H9 (cell line): Measurements from ENCODE around the gene FGF11. TPM values are rescaled to one million over a fixed set of nuclear protein-coding genes. Genes with fewer than 3 reads are reported as not detected.
A peak's percentile ranks its signal among the peaks of the same experiment; 100 is the strongest.

Source experiments
- DNase-seq: peaks from one replicate; pipeline ENCODE4 v3.0.0-alpha.2; 2017
- H2AFZ ChIP-seq: one replicate; pipeline ENCODE4 v1.6.1; 2013; ENCODE audit warnings: mild to moderate bottlenecking, low read length, control low read depth, moderate library complexity
- H2AK5ac ChIP-seq: 2 replicates; pipeline ENCODE4 v1.6.1; 2013; ENCODE audit warnings: low read length, control low read depth, mixed read lengths; ENCODE audit not compliant: insufficient read length
- H2BK120ac ChIP-seq: one replicate; pipeline ENCODE4 v1.6.1; 2013; ENCODE audit warnings: low read depth, mild to moderate bottlenecking, low read length, control low read depth, inconsistent platforms; ENCODE audit not compliant: poor library complexity, severe bottlenecking
- H2BK12ac ChIP-seq: 2 replicates; pipeline ENCODE4 v1.6.1; 2013; ENCODE audit warnings: low read length, control low read depth, mixed read lengths, low read depth; ENCODE audit not compliant: insufficient read length
- H2BK15ac ChIP-seq: 2 replicates; pipeline ENCODE4 v1.6.1; 2013; ENCODE audit warnings: low read depth, low read length, control low read depth
- H2BK20ac ChIP-seq: one replicate; pipeline ENCODE4 v1.6.1; 2013; ENCODE audit warnings: low read depth, mild to moderate bottlenecking, low read length, control low read depth, inconsistent platforms; ENCODE audit not compliant: poor library complexity, severe bottlenecking
- H2BK5ac ChIP-seq: 2 replicates; pipeline ENCODE4 v1.6.1; 2013; ENCODE audit warnings: low read length, control low read depth, mixed read lengths; ENCODE audit not compliant: insufficient read length
- H3K14ac ChIP-seq: 2 replicates; pipeline ENCODE4 v1.6.1; 2013; ENCODE audit warnings: low read length, control low read depth; ENCODE audit not compliant: insufficient read depth
- H3K18ac ChIP-seq: 2 replicates; pipeline ENCODE4 v1.6.1; 2013; ENCODE audit warnings: low read depth, mild to moderate bottlenecking, mixed read lengths, low read length, control low read depth; ENCODE audit not compliant: insufficient read length
- H3K23ac ChIP-seq: 2 replicates; pipeline ENCODE4 v1.6.1; 2013; ENCODE audit warnings: low read length, control low read depth, mixed read lengths, low read depth; ENCODE audit not compliant: insufficient read length
- H3K23me2 ChIP-seq: 2 replicates; pipeline ENCODE4 v1.6.1; 2013; ENCODE audit warnings: low read depth, mild to moderate bottlenecking, mixed read lengths, low read length, control low read depth; ENCODE audit not compliant: insufficient read length, poor library complexity, severe bottlenecking
- H3K27ac ChIP-seq: 2 replicates; pipeline ENCODE4 v1.5.1; 2013; ENCODE audit warnings: low read length, control low read depth, mixed read lengths, low read depth; ENCODE audit not compliant: insufficient read length
- H3K27me3 ChIP-seq: 2 replicates; pipeline ENCODE4 v1.6.1; 2013; ENCODE audit warnings: low read length, control low read depth, inconsistent platforms; ENCODE audit not compliant: insufficient read depth
- H3K4ac ChIP-seq: 2 replicates; pipeline ENCODE4 v1.6.1; 2013; ENCODE audit warnings: low read depth, mild to moderate bottlenecking, control low read depth, inconsistent platforms, low read length, moderate library complexity
- H3K4me1 ChIP-seq: 2 replicates; pipeline ENCODE4 v1.6.1; 2013; ENCODE audit warnings: low read length, control low read depth, inconsistent platforms; ENCODE audit not compliant: insufficient read depth
- H3K4me2 ChIP-seq: 2 replicates; pipeline ENCODE4 v1.6.1; 2013; ENCODE audit warnings: low read length, control low read depth, mixed read lengths; ENCODE audit not compliant: insufficient read length, insufficient read depth
- H3K56ac ChIP-seq: 2 replicates; pipeline ENCODE4 v1.6.1; 2013; ENCODE audit warnings: low read depth, mild to moderate bottlenecking, mixed read lengths, low read length, control low read depth; ENCODE audit not compliant: insufficient read length
- H3K79me1 ChIP-seq: 2 replicates; pipeline ENCODE4 v1.6.1; 2013; ENCODE audit warnings: low read depth, mild to moderate bottlenecking, moderate library complexity, low read length, control low read depth, inconsistent platforms; ENCODE audit not compliant: insufficient read depth, poor library complexity, severe bottlenecking
- H3K79me2 ChIP-seq: 2 replicates; pipeline ENCODE4 v1.6.1; 2013; ENCODE audit warnings: low read length, control low read depth, inconsistent platforms; ENCODE audit not compliant: insufficient read depth
- H3K9ac ChIP-seq: 2 replicates; pipeline ENCODE4 v1.6.1; 2013; ENCODE audit warnings: low read length, control low read depth, mixed read lengths; ENCODE audit not compliant: insufficient read length; ENCODE audit errors: extremely low read depth
- H3K9me3 ChIP-seq: one replicate; pipeline ENCODE4 v1.6.1; 2013; ENCODE audit warnings: low read depth, low read length, inconsistent platforms; ENCODE audit not compliant: control insufficient read depth
- H3T11ph ChIP-seq: one replicate; pipeline ENCODE4 v1.6.1; 2013; ENCODE audit warnings: mild to moderate bottlenecking, low read length, control low read depth, inconsistent platforms
- H4K20me1 ChIP-seq: one replicate; pipeline ENCODE4 v1.6.1; 2013; ENCODE audit not compliant: control insufficient read depth, insufficient read length, insufficient read depth
- H4K5ac ChIP-seq: 2 replicates; pipeline ENCODE4 v1.6.1; 2013; ENCODE audit warnings: low read depth, mild to moderate bottlenecking, mixed read lengths, low read length, control low read depth; ENCODE audit not compliant: insufficient read length
- H4K8ac ChIP-seq: replicated peaks from 2 replicates; pipeline ENCODE4 v1.6.1; 2013; ENCODE audit warnings: low read length, control low read depth, mixed read lengths, low read depth; ENCODE audit not compliant: insufficient read length
- H4K91ac ChIP-seq: 2 replicates; pipeline ENCODE4 v1.6.1; 2013; ENCODE audit warnings: low read depth, mild to moderate bottlenecking, moderate library complexity, mixed read lengths, low read length, control low read depth; ENCODE audit not compliant: insufficient read length
- H3K27ac Mint-ChIP-seq, 3 experiments: 2 replicates in 2 of 3; 3 replicates in 1 of 3; pipeline ENCODE4 v1.8.0; 2020 to 2021; ENCODE audit warnings: mixed read lengths in 3 of 3, mild to moderate bottlenecking in 1 of 3, moderate library complexity in 1 of 3
- H3K27me3 Mint-ChIP-seq: 2 replicates; pipeline ENCODE4 v1.8.0; 2021; ENCODE audit warnings: low read depth, mild to moderate bottlenecking, moderate library complexity, mixed read lengths
- H3K36me3 Mint-ChIP-seq, 3 experiments: 2 replicates in 2 of 3; 3 replicates in 1 of 3; pipeline ENCODE4 v1.8.0; 2020 to 2021; ENCODE audit warnings: low read depth in 3 of 3, mixed read lengths in 3 of 3; ENCODE audit not compliant: insufficient read depth in 1 of 3
- H3K4me1 Mint-ChIP-seq, 2 experiments: 2 replicates each; pipeline ENCODE4 v1.8.0; 2020; ENCODE audit warnings: mixed read lengths in 2 of 2
- H3K4me3 Mint-ChIP-seq, 2 experiments: 2 replicates in 1 of 2; 3 replicates in 1 of 2; pipeline ENCODE4 v1.8.0; 2020 to 2021; ENCODE audit warnings: mild to moderate bottlenecking in 2 of 2, mixed read lengths in 2 of 2, moderate library complexity in 1 of 2
- H3K9me3 Mint-ChIP-seq, 2 experiments: 2 replicates in 1 of 2; 3 replicates in 1 of 2; pipeline ENCODE4 v1.8.0; 2020; ENCODE audit warnings: mild to moderate bottlenecking in 2 of 2, mixed read lengths in 2 of 2, moderate library complexity in 1 of 2
- WGBS: extraction: QIAGEN DNeasy Blood & Tissue Kit; methylation state at CpG from one replicate; pipeline ENCODE4 v1.1.7; 2013; ENCODE audit warnings: missing lambda C conversion rate, low lambda C conversion rate, mixed read lengths; ENCODE audit not compliant: insufficient read length; ENCODE audit errors: extremely low coverage; 5-methylcytosine and 5-hydroxymethylcytosine counted together
- long read RNA-seq: library from polyadenylated mRNA; unstranded; transcript quantifications from one replicate; pipeline ENCODE4 v2.0.0, GENCODE V29; 2020
- total RNA-seq: library from RNA; stranded (reverse); gene quantifications from 2 replicates; pipeline ENCODE4 v1.2.1, GENCODE V29; 2021
- TF ChIP-seq, protein P1 (sequence below): fragments of 200-600 bp; sonication (generic); conservative IDR thresholded peaks from 3 replicates; pipeline ENCODE4 v1.8.0; 2021; ENCODE audit warnings: antibody characterized with exemption, mild to moderate bottlenecking

The FGF11 gene
- 14.1 and 15.2 TPM in 2 replicates for total RNA-seq
- long read RNA-seq, transcript FGF11-201 (5 exons, 3,063 nt) = minor isoform, 11 of 62 reads
- long read RNA-seq, transcript FGF11-203 (5 exons, 2,315 nt) = major isoform, 14 of 62 reads
- long read RNA-seq, partial matches to known transcripts = 30 of 62 reads
- long read RNA-seq, other reads (novel, unspliced or antisense) = 4 of 62 reads

DNA sequence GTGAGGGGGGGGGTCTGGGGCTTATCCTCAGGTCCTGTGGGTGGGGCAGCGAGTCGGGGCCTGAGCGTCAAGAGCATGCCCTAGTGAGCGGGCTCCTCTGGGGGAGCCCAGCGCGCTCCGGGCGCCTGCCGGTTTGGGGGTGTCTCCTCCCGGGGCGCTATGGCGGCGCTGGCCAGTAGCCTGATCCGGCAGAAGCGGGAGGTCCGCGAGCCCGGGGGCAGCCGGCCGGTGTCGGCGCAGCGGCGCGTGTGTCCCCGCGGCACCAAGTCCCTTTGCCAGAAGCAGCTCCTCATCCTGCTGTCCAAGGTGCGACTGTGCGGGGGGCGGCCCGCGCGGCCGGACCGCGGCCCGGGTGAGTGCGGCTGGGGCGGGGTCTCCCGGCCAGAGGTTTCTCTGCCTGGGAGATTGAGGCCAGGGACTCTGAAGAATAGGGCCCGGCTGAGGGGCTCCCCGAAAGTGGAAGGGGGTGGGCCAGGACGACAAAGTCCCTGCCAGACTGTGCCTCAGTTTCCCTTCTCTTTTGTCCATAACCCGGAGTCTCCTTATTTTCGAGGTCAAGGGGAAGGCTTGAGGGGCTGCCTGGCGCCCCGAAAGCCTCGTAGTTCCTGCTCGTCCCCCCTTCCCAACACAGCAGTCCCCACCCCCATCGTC lies at the start of gene FGF11:
Gene FGF11 (plus strand): TSS at position 51 of the 651 bp plus-strand sequence. CDS start 109 bp downstream, at position 160.
- H3K27me3 ChIP-seq = peaks cover 7% of the 10 kb centered on the region
- H3K27me3 Mint-ChIP-seq = peaks cover 32% of the 10 kb centered on the region
- DNase-seq = no peak

More for the DNA sequence above, at the start of gene FGF11:
- no peaks in the 10 kb centered on the region for H3K9me3 ChIP-seq
- H3K56ac ChIP-seq = no peak within 1 kb of the TSS
- no peak within 1 kb of the TSS for H3K23ac ChIP-seq
- peak within 1 kb of the TSS; percentile 73 for H3K9ac ChIP-seq
- H3K27ac Mint-ChIP-seq = peak within 1 kb of the TSS; percentile 97 to 99 (median 99)
- peaks cover 34 to 42% of the 10 kb centered on the region in 2 experiments for H3K4me1 Mint-ChIP-seq
- no peak within 1 kb of the TSS for H2BK15ac ChIP-seq
- no peaks in the 10 kb centered on the region for H3K9me3 Mint-ChIP-seq
- no peaks in the 10 kb centered on the region for H3K79me1 ChIP-seq
- peaks cover 0 to 13% (median 2%) of the 10 kb centered on the region in 3 experiments; a peak in 3 of 7 replicates for H3K36me3 Mint-ChIP-seq
- peak within 1 kb of the TSS; percentile 93 to 98 for H3K4me3 Mint-ChIP-seq
- WGBS = no CpG with 5 or more reads among the region's 50 CpGs
- TF ChIP-seq, protein P1, sequence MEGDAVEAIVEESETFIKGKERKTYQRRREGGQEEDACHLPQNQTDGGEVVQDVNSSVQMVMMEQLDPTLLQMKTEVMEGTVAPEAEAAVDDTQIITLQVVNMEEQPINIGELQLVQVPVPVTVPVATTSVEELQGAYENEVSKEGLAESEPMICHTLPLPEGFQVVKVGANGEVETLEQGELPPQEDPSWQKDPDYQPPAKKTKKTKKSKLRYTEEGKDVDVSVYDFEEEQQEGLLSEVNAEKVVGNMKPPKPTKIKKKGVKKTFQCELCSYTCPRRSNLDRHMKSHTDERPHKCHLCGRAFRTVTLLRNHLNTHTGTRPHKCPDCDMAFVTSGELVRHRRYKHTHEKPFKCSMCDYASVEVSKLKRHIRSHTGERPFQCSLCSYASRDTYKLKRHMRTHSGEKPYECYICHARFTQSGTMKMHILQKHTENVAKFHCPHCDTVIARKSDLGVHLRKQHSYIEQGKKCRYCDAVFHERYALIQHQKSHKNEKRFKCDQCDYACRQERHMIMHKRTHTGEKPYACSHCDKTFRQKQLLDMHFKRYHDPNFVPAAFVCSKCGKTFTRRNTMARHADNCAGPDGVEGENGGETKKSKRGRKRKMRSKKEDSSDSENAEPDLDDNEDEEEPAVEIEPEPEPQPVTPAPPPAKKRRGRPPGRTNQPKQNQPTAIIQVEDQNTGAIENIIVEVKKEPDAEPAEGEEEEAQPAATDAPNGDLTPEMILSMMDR = no peak
- no peak within 1 kb of the TSS for H2BK20ac ChIP-seq
- H4K91ac ChIP-seq = no peak within 1 kb of the TSS
- no peak within 1 kb of the TSS for H2BK5ac ChIP-seq
- no peak within 1 kb of the TSS for H3K4ac ChIP-seq
- peak within 1 kb of the TSS; percentile 1 for H3K27ac ChIP-seq
- H3K14ac ChIP-seq = no peak within 1 kb of the TSS
- H4K20me1 ChIP-seq = no peaks in the 10 kb centered on the region
- peak within 1 kb of the TSS; percentile 53 for H4K5ac ChIP-seq
- no peak within 1 kb of the TSS for H2AK5ac ChIP-seq
- no peak within 1 kb of the TSS for H2BK120ac ChIP-seq
- H3K4me2 ChIP-seq = peak within 1 kb of the TSS; percentile 60
- H3K18ac ChIP-seq = no peak within 1 kb of the TSS
- no peak within 1 kb of the TSS for H4K8ac ChIP-seq
- no peak within 1 kb of the TSS for H2AFZ ChIP-seq
- peaks cover 33% of the 10 kb centered on the region for H3K23me2 ChIP-seq
- H3T11ph ChIP-seq = no peak within 1 kb of the TSS
- no peak within 1 kb of the TSS for H2BK12ac ChIP-seq
- no peaks in the 10 kb centered on the region; the same call in 1 of the 2 replicates for H3K4me1 ChIP-seq
- H3K79me2 ChIP-seq = no peaks in the 10 kb centered on the region
